ENCODE data around the gene TRA2B.

GRCh38 chr3:185965496-185965895, 27.7 kb upstream of the TRA2B start:
- no peak for TF ChIP-seq CTCF (IDR thresholded peaks at IDR 0.05)
- no peak for TF ChIP-seq POLR2A (IDR thresholded peaks at IDR 0.05)

Measured in thyroid gland (tissue), 4 donors.